Nephron progenitor cell (in vitro differentiated cells): ENCODE data around the gene SRPRB.

Experiments
- DNase-seq: peaks from one replicate; pipeline ENCODE4 v3.0.0; 2021
- H3K27ac Mint-ChIP-seq: 2 replicates; pipeline ENCODE4 v1.8.0; 2021; ENCODE audit warnings: mild to moderate bottlenecking, moderate library complexity, mixed read lengths
- H3K27me3 Mint-ChIP-seq: 2 replicates; pipeline ENCODE4 v1.8.0; 2021; ENCODE audit warnings: mild to moderate bottlenecking, low read depth, mixed read lengths; ENCODE audit not compliant: poor library complexity
- H3K36me3 Mint-ChIP-seq: 2 replicates; pipeline ENCODE4 v1.8.0; 2021; ENCODE audit warnings: low read depth, mixed read lengths
- H3K4me1 Mint-ChIP-seq: 2 replicates; pipeline ENCODE4 v1.8.0; 2021; ENCODE audit warnings: mixed read lengths
- H3K4me3 Mint-ChIP-seq: 2 replicates; pipeline ENCODE4 v1.8.0; 2021; ENCODE audit warnings: mild to moderate bottlenecking, moderate library complexity, mixed read lengths
- H3K9me3 Mint-ChIP-seq: 2 replicates; pipeline ENCODE4 v1.8.0; 2021; ENCODE audit warnings: mild to moderate bottlenecking, moderate library complexity, mixed read lengths
- CTCF ChIP-seq: fragments of 200-600 bp; sonication (generic); IDR thresholded peaks from 2 replicates; pipeline ENCODE4 v1.5.0; 2021; ENCODE audit warnings: antibody characterized with exemption

Gene SRPRB

GRCh38 chr3:133820889-133821675 is 15.5 kb downstream of the SRPRB start:
- no peak for DNase-seq
- Mint-ChIP-seq H3K4me1 (no peaks in the 10 kb centered on the region), H3K27ac (peak overlapping the region; percentile 78), H3K36me3 (peaks cover 50% of the 10 kb centered on the region), H3K9me3 (no peaks in the 10 kb centered on the region), H3K27me3 (no peaks in the 10 kb centered on the region), H3K4me3 (no peak overlapping the region)
- TF ChIP-seq CTCF = no peak

DNA sequence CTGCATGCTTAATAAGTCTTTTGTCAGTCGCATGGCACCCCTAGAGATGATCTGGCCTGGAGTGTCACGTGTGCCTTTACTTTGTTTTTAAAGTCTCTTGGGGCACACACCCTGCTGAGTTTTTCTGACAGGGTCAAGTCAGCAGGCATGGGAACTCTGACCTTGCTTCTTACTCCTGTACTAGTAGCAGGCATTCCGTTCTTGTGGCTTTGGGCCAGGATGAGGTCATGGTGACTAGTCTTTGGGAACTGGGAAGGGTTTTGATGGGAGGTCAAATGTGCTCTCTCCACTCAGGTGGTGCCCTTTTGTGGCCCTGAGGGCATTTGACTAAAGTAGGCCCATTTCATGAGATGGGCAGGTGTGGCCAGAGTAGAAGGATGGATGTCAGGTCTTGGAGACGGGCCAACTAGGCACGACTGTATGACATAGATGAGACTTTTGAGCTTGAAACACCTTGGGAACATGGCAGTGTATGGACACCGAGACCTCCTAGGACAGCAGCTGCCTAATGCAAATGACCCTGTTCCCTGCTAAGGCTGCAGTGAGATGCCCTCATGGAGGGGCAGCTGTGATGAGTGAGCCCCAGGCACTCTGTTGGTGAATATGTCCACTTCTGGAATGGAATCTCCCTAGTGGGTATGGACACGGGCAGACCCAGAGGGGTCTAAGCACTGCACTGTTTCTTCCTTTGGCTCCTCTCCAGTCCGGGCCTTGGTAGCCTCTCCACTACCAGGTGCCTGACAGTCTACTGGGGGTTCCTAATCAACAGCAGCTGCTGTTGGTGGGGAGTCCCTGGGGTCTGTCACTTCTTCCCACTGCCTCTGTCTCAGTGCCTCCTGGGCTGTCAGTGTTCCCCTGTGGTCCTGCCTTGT is 16.4 kb downstream of the SRPRB start:
- Mint-ChIP-seq H3K4me3 (no peak overlapping the region), H3K4me1 (no peaks in the 10 kb centered on the region), H3K27ac (peak overlapping the region; percentile 9), H3K27me3 (no peaks in the 10 kb centered on the region), H3K9me3 (no peaks in the 10 kb centered on the region), H3K36me3 (peaks cover 50% of the 10 kb centered on the region)
- TF ChIP-seq CTCF = no peak
- no peak for DNase-seq

- no peaks in the 10 kb centered on the region for H3K9me3 Mint-ChIP-seq
- H3K4me3 Mint-ChIP-seq = no peak overlapping the region
- H3K27ac Mint-ChIP-seq = peak overlapping the region; percentile 64
- H3K36me3 Mint-ChIP-seq = peaks cover 50% of the 10 kb centered on the region
- H3K27me3 Mint-ChIP-seq = peaks cover 3% of the 10 kb centered on the region
- no peak for DNase-seq
- no peaks in the 10 kb centered on the region for H3K4me1 Mint-ChIP-seq
- no peak for TF ChIP-seq CTCF
Observed at GRCh38 chr3:133824961-133825485, 19.4 kb downstream of the SRPRB start.

- Mint-ChIP-seq H3K4me3 (no peak overlapping the region), H3K27ac (no peak overlapping the region), H3K4me1 (no peaks in the 10 kb centered on the region), H3K36me3 (peaks cover 38% of the 10 kb centered on the region), H3K9me3 (no peaks in the 10 kb centered on the region), H3K27me3 (peaks cover 4% of the 10 kb centered on the region)
- DNase-seq = no peak
- no peak for TF ChIP-seq CTCF
Observed at GRCh38 chr3:133825969-133826727, 20.5 kb downstream of the SRPRB start.

DNA sequence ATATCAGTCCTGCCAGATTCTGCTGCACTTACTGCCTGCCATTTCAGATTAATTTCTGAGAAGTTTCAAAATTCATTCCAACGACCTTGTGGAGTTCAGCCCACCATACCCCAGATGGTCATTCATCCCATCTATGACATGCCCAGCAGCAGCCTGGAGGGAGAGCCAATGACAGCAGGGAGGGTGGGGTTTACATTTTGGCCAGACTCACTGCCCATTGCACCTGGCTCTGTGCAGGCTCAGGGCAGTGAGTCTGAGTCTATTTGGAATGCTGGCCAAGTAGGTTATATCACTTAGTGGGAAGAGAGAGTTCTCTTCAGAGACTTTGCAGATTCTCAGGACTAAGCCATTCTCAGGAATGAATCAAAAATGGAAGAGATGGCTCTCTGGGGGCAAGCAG is 21.5 kb downstream of the SRPRB start:
- no peaks in the 10 kb centered on the region for H3K4me1 Mint-ChIP-seq
- TF ChIP-seq CTCF = no peak
- peaks cover 31% of the 10 kb centered on the region for H3K36me3 Mint-ChIP-seq
- peaks cover 4% of the 10 kb centered on the region for H3K27me3 Mint-ChIP-seq
- no peak overlapping the region for H3K4me3 Mint-ChIP-seq
- no peak overlapping the region for H3K27ac Mint-ChIP-seq
- H3K9me3 Mint-ChIP-seq = no peaks in the 10 kb centered on the region
- no peak for DNase-seq
